Gastrocnemius medialis (tissue), 4 donors: ENCODE data around the gene ABCA13.

Experiments
- CTCF ChIP-seq, 5 experiments: fragments of 450-650 bp in 3 of 5; fragments of 200-600 bp in 2 of 5; sonication (generic) in 2 of 5; IDR thresholded peaks in 4 of 5; conservative IDR thresholded peaks in 1 of 5; 1 replicate in 4 of 5; 2 replicates in 1 of 5; pipeline ENCODE4 v1.5.1; 2016 to 2019; ENCODE audit warnings: antibody characterized with exemption in 5 of 5, mild to moderate bottlenecking in 3 of 5, moderate library complexity in 3 of 5
- POLR2A ChIP-seq, 2 donors: fragments of 450-650 bp; IDR thresholded peaks; one replicate each; pipeline ENCODE4 v1.6.1; 2017; ENCODE audit warnings: antibody characterized with exemption in 2 of 2, mild to moderate bottlenecking in 2 of 2, moderate library complexity in 2 of 2

DNA sequence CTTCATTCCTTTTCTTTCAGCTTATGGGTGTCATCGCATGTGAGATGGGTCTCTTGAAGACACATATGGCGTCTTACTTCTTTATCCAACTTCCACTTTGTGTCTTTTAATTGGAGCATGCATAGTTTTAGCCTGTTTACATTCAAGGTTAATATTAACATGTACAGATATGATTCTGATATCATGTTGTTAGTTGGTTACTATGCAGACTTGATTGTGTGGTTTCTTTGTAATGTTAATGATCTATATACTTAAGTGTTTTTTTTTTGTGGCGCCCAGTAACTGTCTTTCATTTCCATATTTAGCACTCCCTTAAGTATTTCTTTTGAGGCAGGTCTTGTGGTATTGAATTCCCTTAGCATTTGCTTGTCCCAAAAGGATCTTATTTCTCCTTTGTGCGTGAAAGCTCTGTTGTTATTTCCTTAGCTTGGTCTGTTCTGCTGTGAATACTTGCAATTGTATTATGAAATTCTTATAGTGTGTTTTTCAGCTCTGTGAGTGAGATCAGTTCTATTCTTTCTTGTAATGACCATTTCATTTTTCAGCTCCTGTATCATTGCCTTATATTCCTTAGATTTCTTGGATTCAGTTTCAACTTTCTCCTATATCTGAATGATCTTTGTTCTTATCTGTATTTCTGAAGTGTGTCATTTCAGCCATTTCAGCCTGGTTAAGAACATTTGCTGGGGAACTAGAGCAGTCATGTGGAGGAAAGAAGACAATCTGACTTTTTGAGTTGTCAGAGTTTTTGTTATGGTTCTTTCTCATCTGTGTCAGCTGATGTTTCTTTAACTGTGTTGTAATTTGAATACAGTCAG lies 88.4 kb downstream of the ABCA13 start:
- no peak for TF ChIP-seq CTCF (IDR thresholded peaks at IDR 0.05 in 4 of 5, conservative IDR thresholded peaks at IDR 0.05 in 1 of 5)
- no peak for TF ChIP-seq POLR2A (IDR thresholded peaks at IDR 0.05)
